MM.1S (cell line): Measurements from ENCODE around the gene DDO.

Source experiments
- CTCF ChIP-seq: fragments of 300-600 bp; sonication (generic); IDR thresholded peaks from 2 replicates; pipeline ENCODE4 v1.5.1; 2016; ENCODE audit warnings: antibody characterized with exemption, low read length, mixed read lengths
- EZH2 ChIP-seq: fragments of 300-600 bp; sonication (generic); optimal IDR thresholded peaks from 2 replicates; pipeline ENCODE3; 2017; ENCODE audit warnings: low read depth, mild to moderate bottlenecking, antibody characterized with exemption, low read length, mixed read lengths

GRCh38 chr6:110398778-110399177 lies 16.6 kb downstream of the DDO start:
- TF ChIP-seq CTCF (no peak), EZH2 (no peak)
